Measurements from ENCODE around the gene ZNF831. TPM values are rescaled to one million over a fixed set of nuclear protein-coding genes. Genes with fewer than 3 reads are reported as not detected.

The ZNF831 gene
- total RNA-seq, 1 donor: not detected

- H3K4me3 ChIP-seq (ENCODE audit: insufficient read depth, low read length): no peak overlapping the region
- H3K27ac ChIP-seq (ENCODE audit: low read depth, low read length): no peak overlapping the region
- DNase-seq (ENCODE audit: insufficient read length, low spot score, missing footprints): no peak
- H3K27me3 ChIP-seq (ENCODE audit: insufficient read depth, low read length): no peaks in the 10 kb centered on the region
- H3K9me3 ChIP-seq (ENCODE audit: low read depth, low read length): no peaks in the 10 kb centered on the region
- H3K36me3 ChIP-seq (ENCODE audit: insufficient read depth, low read length): no peaks in the 10 kb centered on the region
- no peak overlapping the region for H3K4me2 ChIP-seq (ENCODE audit: insufficient read depth, low read length)
- TF ChIP-seq CTCF (IDR thresholded peaks at IDR 0.05; ENCODE audit: extremely low read depth, low read depth, low read length): no peak
- H4K20me1 ChIP-seq (ENCODE audit: insufficient read depth, low read length): no peaks in the 10 kb centered on the region
- H3K79me2 ChIP-seq (ENCODE audit: insufficient read depth, low read length): no peaks in the 10 kb centered on the region
- H2AFZ ChIP-seq (ENCODE audit: low read length): no peak overlapping the region
- H3K4me1 ChIP-seq (ENCODE audit: insufficient read depth, low read length): no peaks in the 10 kb centered on the region
Measured at GRCh38 chr20:59182401-59183044, 18.9 kb downstream of the ZNF831 start.

- no peaks in the 10 kb centered on the region for H3K79me2 ChIP-seq (ENCODE audit: insufficient read depth, low read length)
- no peaks in the 10 kb centered on the region for H3K36me3 ChIP-seq (ENCODE audit: insufficient read depth, low read length)
- no peak for TF ChIP-seq CTCF (IDR thresholded peaks at IDR 0.05; ENCODE audit: extremely low read depth, low read depth, low read length)
- H3K4me3 ChIP-seq (ENCODE audit: insufficient read depth, low read length): no peak overlapping the region
- H3K4me2 ChIP-seq (ENCODE audit: insufficient read depth, low read length): no peak overlapping the region
- DNase-seq (ENCODE audit: insufficient read length, low spot score, missing footprints): no peak
- no peaks in the 10 kb centered on the region for H4K20me1 ChIP-seq (ENCODE audit: insufficient read depth, low read length)
- no peak overlapping the region for H2AFZ ChIP-seq (ENCODE audit: low read length)
- H3K9me3 ChIP-seq (ENCODE audit: low read depth, low read length): no peaks in the 10 kb centered on the region
- H3K4me1 ChIP-seq (ENCODE audit: insufficient read depth, low read length): no peaks in the 10 kb centered on the region
- no peaks in the 10 kb centered on the region for H3K27me3 ChIP-seq (ENCODE audit: insufficient read depth, low read length)
- no peak overlapping the region for H3K27ac ChIP-seq (ENCODE audit: low read depth, low read length)
Measured at GRCh38 chr20:59183751-59184150, 20.1 kb downstream of the ZNF831 start.

GRCh38 chr20:59184880-59185447 lies 21.3 kb downstream of the ZNF831 start:
- Histone ChIP-seq H4K20me1 (ENCODE audit: insufficient read depth, low read length) (no peaks in the 10 kb centered on the region), H3K4me2 (ENCODE audit: insufficient read depth, low read length) (no peak overlapping the region), H3K4me1 (ENCODE audit: insufficient read depth, low read length) (no peaks in the 10 kb centered on the region), H3K9me3 (ENCODE audit: low read depth, low read length) (no peaks in the 10 kb centered on the region), H2AFZ (ENCODE audit: low read length) (no peak overlapping the region), H3K4me3 (ENCODE audit: insufficient read depth, low read length) (no peak overlapping the region), H3K27me3 (ENCODE audit: insufficient read depth, low read length) (no peaks in the 10 kb centered on the region), H3K27ac (ENCODE audit: low read depth, low read length) (no peak overlapping the region), H3K36me3 (ENCODE audit: insufficient read depth, low read length) (no peaks in the 10 kb centered on the region), H3K79me2 (ENCODE audit: insufficient read depth, low read length) (no peaks in the 10 kb centered on the region)
- no peak for TF ChIP-seq CTCF (IDR thresholded peaks at IDR 0.05; ENCODE audit: extremely low read depth, low read depth, low read length)
- DNase-seq (ENCODE audit: insufficient read length, low spot score, missing footprints): no peak

- H3K4me2 ChIP-seq (ENCODE audit: insufficient read depth, low read length): no peak overlapping the region
- no peaks in the 10 kb centered on the region for H3K9me3 ChIP-seq (ENCODE audit: low read depth, low read length)
- no peaks in the 10 kb centered on the region for H3K36me3 ChIP-seq (ENCODE audit: insufficient read depth, low read length)
- no peaks in the 10 kb centered on the region for H3K27me3 ChIP-seq (ENCODE audit: insufficient read depth, low read length)
- no peak overlapping the region for H2AFZ ChIP-seq (ENCODE audit: low read length)
- no peak for DNase-seq (ENCODE audit: insufficient read length, low spot score, missing footprints)
- H3K79me2 ChIP-seq (ENCODE audit: insufficient read depth, low read length): no peaks in the 10 kb centered on the region
- H3K4me1 ChIP-seq (ENCODE audit: insufficient read depth, low read length): no peaks in the 10 kb centered on the region
- no peak overlapping the region for H3K4me3 ChIP-seq (ENCODE audit: insufficient read depth, low read length)
- no peak for TF ChIP-seq CTCF (IDR thresholded peaks at IDR 0.05; ENCODE audit: extremely low read depth, low read depth, low read length)
- H4K20me1 ChIP-seq (ENCODE audit: insufficient read depth, low read length): no peaks in the 10 kb centered on the region
- no peak overlapping the region for H3K27ac ChIP-seq (ENCODE audit: low read depth, low read length)
Measured at GRCh38 chr20:59185809-59186208, 22.2 kb downstream of the ZNF831 start.
